Skeletal muscle cell (primary cell): ENCODE results near the gene KIAA2012.

ENCODE experiments used
- DNase-seq: peaks from one replicate; pipeline ENCODE4 v3.0.0-alpha.2; 2010; ENCODE audit warnings: low read depth
- H3K4me3 ChIP-seq: 2 replicates; pipeline ENCODE4 v1.5.1; 2011; ENCODE audit warnings: low read depth, mild to moderate bottlenecking, control low read depth, low read length, moderate library complexity

The KIAA2012 gene

DNA sequence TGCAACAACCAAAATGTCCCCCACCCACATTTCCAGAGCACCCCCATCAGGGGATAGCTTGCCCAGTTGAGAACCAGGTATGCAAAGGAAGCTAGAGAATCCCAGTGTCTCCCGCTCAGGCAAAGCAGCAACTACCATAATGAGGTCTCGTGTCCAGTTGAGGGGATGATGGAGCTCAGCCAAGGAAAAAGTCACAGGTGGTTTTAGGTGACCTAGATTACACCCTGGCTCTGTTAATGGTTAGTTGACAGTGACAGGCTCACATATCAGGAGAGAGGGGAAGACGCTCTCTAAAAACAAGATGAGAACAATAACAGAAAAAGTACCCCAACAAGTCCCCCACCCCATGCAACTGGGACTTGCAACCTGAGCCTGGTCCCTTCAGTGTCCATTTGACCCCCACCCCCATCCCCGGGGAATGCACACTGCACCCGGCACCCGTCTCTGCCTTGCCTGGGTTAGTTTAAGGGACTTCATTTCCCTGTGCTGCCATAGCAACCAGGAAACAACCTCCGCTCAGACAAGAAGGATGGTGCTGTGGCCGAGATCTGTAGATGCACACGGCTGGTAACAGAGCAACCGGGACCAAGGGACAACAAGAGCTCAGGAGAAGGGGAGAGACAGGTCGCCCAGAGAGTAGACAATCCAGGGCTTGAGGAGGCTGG lies at the start of gene KIAA2012:
Gene KIAA2012, plus strand, starts transcription at position 519 of the 665 bp plus-strand sequence. CDS start 373 bp downstream, outside the sequence.
- H3K4me3 ChIP-seq: no peak within 1 kb of the TSS
- DNase-seq: no peak

DNA sequence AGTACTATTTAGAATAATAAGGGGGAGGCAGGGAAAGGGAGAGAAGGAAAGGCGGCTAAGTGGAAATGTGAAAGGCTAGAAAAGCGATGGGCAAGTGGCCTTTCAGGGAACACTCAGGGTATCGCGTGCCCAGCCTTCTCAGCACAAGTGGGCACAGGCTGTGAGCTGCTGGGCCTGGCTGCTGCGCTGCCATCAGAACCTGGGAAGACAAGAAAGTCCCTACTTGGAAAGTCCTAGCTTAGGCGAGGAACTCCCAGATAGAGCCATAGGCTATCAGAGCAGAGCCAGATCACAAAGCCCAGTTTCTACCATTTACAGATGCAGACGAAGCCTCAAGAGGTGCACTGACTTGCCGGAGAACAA lies 49.2 kb upstream of the KIAA2012 start:
- H3K4me3 ChIP-seq: no peak overlapping the region
- DNase-seq: no peak

GRCh38 chr2:202024871-202025270 lies 48.2 kb upstream of the KIAA2012 start:
- DNase-seq: no peak
- no peak overlapping the region for H3K4me3 ChIP-seq

DNA sequence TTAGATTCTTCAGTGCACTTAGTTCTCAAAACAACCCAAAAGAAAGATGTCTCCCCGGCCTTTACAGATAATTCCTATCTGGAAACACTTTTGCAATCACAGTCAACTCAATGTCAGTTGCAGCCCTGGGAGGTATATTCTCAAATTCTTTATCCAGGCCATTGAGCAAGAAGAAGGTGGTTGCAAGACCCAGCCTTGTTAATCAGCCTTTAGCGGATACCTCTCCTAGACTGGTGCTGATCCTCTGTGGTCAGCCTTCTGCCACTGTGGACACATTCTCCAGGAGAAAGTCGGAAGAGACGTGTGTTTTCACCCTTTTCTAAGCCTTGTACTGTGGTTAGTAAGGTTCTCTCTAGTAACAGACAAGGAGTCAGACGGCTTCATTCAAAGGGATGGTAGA lies 47.2 kb upstream of the KIAA2012 start:
- H3K4me3 ChIP-seq: no peak overlapping the region
- DNase-seq: no peak

DNA sequence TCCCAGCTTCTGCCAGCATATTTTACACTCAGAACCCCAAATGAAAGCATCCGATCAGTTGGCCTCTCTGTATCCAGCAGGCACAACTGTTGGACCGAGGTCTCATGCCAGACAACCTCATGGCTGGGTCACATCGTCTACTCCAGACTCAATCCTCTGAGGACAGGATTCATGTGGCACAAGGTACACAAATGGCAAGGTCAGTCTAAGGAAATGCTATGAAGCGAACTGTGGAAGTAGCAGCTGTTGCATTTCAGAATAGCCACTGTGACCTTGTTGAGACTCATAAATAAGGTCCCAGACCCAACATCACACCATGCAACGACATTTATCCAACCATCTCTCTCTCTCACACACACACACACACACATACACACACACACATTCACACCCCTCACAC lies 46.5 kb upstream of the KIAA2012 start:
- DNase-seq: no peak
- no peak overlapping the region for H3K4me3 ChIP-seq

- no peak overlapping the region for H3K4me3 ChIP-seq
- DNase-seq: no peak
Measured at GRCh38 chr2:202030691-202031090, 42.4 kb upstream of the KIAA2012 start.

- DNase-seq: no peak
Measured at GRCh38 chr2:202031246-202031951, 41.7 kb upstream of the KIAA2012 start.

GRCh38 chr2:202032846-202033316 lies 40.2 kb upstream of the KIAA2012 start:
- peak overlapping the region; percentile 78 for H3K4me3 ChIP-seq
- DNase-seq: no peak

More at GRCh38 chr2:202031246-202031951, 41.7 kb upstream of the KIAA2012 start:
- H3K4me3 ChIP-seq: no peak overlapping the region

DNA sequence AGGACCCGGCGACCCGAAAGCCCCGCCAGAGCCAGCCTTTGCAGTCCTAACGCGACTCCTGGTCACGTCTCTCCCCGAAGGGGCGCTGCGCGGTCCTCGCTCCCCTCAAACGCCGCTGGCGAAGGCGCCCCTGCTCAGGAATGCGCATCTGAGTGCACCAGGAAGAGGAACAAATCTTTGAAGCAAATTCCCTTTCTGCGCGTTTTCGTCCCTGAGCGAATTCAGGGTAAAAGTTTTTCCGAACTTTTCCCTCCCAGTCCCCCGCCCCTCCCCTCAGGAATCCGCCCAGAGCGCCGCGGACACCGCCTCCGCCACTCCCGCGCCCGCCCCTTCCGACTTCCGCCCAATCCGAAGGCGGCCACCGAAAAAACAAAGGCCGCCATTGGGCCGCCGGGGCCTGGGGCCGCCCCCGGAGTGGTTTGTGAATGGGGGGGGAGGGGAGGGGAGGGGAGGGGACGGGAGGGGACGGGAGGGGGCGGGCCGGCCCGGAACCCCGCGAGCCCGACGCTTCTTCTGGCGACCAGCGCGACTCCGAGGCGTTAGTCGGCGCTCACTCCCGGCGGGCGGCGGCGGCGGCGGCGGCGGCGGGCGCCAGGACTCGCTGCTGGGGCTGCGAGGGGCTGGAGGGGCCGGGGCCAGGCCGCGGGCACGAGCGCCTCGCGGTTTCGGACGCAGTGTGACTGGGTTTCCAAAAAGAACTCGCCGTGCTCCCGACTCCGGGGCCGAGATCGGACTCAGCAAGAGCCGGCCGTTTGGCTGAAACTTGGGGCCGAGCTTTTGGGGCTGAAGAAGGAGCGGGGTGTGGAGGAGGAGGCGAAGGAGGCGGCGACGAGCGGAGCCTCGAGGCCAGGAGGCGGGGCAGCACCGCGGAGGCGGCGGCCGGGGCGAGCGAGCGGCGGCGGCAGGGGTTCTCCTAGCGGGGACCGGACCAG lies 39.5 kb upstream of the KIAA2012 start, which contains the start of gene FZD7:
Gene FZD7, plus strand, starts transcription at position 539 of the 932 bp plus-strand sequence. CDS start 793 bp downstream, outside the sequence.
- DNase-seq: peak; percentile 79

GRCh38 chr2:202034249-202035088 lies 38.6 kb upstream of the KIAA2012 start:
- DNase-seq: no peak
- H3K4me3 ChIP-seq: peak overlapping the region; percentile 69

More for the DNA sequence above, 39.5 kb upstream of the KIAA2012 start, which contains the start of gene FZD7:
- H3K4me3 ChIP-seq: peak within 1 kb of the TSS; percentile 78

DNA sequence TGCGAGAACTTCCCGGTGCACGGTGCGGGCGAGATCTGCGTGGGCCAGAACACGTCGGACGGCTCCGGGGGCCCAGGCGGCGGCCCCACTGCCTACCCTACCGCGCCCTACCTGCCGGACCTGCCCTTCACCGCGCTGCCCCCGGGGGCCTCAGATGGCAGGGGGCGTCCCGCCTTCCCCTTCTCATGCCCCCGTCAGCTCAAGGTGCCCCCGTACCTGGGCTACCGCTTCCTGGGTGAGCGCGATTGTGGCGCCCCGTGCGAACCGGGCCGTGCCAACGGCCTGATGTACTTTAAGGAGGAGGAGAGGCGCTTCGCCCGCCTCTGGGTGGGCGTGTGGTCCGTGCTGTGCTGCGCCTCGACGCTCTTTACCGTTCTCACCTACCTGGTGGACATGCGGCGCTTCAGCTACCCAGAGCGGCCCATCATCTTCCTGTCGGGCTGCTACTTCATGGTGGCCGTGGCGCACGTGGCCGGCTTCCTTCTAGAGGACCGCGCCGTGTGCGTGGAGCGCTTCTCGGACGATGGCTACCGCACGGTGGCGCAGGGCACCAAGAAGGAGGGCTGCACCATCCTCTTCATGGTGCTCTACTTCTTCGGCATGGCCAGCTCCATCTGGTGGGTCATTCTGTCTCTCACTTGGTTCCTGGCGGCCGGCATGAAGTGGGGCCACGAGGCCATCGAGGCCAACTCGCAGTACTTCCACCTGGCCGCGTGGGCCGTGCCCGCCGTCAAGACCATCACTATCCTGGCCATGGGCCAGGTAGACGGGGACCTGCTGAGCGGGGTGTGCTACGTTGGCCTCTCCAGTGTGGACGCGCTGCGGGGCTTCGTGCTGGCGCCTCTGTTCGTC lies 37.7 kb upstream of the KIAA2012 start:
- no peak for DNase-seq
- H3K4me3 ChIP-seq: peak overlapping the region; percentile 69

GRCh38 chr2:202035941-202036372 lies 37.1 kb upstream of the KIAA2012 start:
- DNase-seq: no peak
- peak overlapping the region; percentile 69 for H3K4me3 ChIP-seq

- peak overlapping the region; percentile 69 for H3K4me3 ChIP-seq
- DNase-seq: no peak
Measured at GRCh38 chr2:202036601-202037037, 36.4 kb upstream of the KIAA2012 start.

- H3K4me3 ChIP-seq: peak overlapping the region; percentile 69
- DNase-seq: no peak
Measured at GRCh38 chr2:202037086-202037485, 36.0 kb upstream of the KIAA2012 start.

DNA sequence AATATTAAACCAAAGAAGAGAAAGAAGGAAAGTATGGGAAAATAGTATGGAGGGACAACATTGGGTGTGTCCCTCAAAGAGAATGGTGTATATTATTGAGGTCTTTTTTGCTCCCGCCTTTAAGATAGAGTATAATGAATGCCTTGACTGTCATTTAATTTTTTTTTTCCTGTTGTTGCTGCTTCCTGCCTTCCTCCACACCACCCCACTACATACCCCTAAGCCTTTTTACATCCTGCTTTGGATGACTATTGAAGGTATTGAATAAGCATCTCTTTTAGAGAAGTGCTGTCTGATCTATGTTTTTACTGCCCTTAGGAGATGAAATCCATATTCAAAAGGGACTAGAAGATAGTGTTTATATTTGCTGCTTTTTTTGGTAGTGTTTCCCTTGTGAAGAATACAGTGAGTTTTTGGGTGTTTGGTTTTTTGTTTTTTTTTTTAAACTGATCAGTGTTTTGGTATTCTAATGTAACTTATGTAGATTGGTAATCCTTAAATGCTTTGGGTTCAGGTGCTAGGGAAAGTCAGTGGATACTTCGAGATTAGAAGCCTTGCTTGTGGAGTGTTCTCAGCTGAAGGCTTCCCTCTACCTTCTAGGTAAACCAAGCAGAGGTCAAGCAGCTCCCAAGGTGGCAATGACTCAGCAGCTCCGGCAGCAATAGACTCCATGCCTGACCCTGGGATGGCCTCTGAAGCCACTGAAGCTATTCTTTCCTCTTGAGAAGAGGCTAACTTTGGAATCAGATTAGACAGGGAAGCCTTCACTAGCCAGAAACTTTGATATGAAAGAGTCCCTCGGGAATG lies 34.4 kb upstream of the KIAA2012 start:
- DNase-seq: no peak
- peak overlapping the region; percentile 5 for H3K4me3 ChIP-seq

- no peak overlapping the region for H3K4me3 ChIP-seq
- DNase-seq: no peak
Measured at GRCh38 chr2:202039278-202040078, 33.6 kb upstream of the KIAA2012 start.
